HG03159 (cell line): ENCODE measurements around the gene SH2D1B.
"Not testable (repeated sequence)": the region's sequence is repeated elsewhere in the genome, so short reads cannot be mapped to it uniquely, and the experiment has no call there.

Experiments
- ATAC-seq: cut with Tn5 transposase; IDR thresholded peaks from one replicate; pipeline ENCODE4 v1.9.1; 2021; ENCODE audit warnings: mild to moderate bottlenecking, moderate library complexity; ENCODE audit not compliant: unreplicated experiment

The SH2D1B gene

DNA sequence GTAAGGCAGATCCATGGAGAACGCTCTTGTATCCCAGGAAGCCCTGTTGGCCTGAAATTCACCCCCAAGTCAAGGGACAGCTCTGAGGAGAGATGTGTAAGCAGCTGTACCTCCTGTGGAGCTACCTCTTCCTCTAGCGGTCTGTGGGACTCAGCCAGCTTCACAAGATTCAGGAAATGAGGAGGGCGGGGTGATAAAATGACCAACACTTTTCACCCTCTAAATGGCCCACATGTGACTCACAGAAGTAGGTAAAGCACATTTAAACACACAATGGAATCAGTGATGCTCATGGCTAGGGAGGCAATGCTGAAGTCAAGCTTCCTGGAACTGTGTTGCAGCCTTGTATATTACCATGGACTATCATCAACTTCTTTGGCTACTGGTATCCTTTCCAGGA is at the start of gene SH2D1B:
TSS of gene SH2D1B (minus strand) at position 135 of the 400 bp plus-strand sequence. CDS start at position 15, 120 bp downstream.
- ATAC-seq, result no peak

DNA sequence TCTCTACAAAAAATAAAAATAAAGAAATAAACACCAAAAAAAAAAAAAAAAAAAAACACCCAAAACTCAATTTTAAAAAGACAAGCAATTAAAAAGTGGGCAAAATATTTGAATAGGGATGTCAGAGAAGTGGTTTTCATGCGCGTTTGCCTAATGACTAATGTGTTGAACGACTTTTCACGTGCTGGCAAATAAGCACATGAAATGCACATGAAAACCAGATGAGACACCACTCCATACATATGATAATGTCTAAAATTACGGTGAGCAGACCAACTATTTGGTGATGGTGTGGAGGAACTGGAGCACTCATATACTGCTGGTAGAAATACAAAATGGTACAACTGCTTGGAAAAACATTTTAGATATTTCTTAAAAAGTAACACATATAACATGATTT is 46.3 kb upstream of the SH2D1B start:
- ATAC-seq, result no peak

DNA sequence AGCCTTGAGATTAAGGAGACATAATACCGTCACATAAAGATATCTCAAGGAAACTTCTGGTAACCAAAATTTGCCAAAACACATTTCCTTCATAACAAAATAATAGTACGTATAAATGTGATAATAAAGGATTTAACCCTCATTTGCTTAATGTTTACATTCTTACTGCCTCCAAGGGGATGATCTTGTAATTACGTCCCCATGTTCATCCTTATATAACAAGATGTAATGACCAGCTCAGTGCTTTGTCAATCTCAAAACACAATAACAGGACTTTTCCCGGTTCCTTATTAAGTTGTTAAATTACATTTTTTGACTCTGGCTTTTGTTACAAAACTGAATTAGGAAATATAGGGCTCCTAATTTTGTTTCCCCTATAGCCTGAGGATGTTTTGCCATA is 44.4 kb upstream of the SH2D1B start:
- no peak for ATAC-seq

DNA sequence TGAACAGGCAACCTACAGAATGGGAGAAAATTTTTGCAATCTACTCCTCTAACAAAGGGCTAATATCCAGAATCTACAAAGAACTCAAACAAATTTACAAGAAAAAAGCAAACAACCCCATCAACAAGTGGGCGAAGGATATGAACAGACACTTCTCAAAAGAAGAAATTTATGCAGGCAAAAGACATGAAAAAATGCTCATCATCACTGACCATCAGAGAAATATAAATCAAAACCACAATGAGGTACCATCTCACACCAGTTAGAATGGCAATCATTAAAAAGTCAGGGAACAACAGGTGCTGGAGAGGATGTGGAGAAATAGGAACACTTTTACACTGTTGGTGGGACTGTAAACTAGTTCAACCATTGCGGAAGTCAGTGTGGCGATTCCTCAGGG is 42.4 kb upstream of the SH2D1B start:
- ATAC-seq, result not testable (repeated sequence)

- ATAC-seq, result no peak
These were observed 35.0 kb upstream of the SH2D1B start for GRCh38 chr1:162446946-162447345.

- no peak for ATAC-seq
These were observed 33.0 kb upstream of the SH2D1B start for GRCh38 chr1:162444903-162445302.

DNA sequence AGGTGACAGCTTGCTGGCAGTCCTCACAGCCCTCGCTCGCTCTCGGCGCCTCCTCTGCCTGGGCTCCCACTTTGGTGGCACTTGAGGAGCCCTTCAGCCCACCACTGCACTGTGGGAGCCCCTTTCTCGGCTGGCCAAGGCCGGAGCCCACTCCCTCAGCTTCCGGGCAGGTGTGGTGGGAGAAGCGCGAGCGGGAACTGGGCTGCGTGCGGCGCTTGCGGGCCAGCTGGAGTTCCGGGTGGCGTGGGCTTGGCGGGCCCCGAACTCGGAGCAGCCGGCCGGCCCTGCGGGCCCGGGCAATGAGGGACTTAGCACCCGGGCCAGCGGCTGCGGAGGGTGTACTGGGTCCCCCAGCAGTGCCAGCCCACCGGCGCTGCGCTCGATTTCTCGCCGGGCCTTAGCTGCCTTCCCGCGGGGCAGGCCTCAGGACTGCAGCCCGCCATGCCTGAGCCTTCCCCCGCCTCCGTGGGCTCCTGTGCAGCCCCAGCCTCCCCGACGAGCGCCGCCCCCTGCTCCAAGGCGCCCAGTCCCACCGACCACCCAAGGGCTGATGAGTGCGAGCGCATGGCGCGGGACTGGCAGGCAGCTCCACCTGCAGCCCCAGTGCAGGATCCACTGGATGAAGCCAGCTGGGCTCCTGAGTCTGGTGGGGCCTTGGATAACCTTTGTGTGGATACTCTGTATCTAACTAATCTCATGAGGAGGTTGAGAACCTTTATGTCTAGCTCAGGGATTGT is 21.2 kb upstream of the SH2D1B start:
- ATAC-seq, result not testable (repeated sequence)

- no peak for ATAC-seq
These were observed 18.6 kb upstream of the SH2D1B start for GRCh38 chr1:162430583-162430982.

DNA sequence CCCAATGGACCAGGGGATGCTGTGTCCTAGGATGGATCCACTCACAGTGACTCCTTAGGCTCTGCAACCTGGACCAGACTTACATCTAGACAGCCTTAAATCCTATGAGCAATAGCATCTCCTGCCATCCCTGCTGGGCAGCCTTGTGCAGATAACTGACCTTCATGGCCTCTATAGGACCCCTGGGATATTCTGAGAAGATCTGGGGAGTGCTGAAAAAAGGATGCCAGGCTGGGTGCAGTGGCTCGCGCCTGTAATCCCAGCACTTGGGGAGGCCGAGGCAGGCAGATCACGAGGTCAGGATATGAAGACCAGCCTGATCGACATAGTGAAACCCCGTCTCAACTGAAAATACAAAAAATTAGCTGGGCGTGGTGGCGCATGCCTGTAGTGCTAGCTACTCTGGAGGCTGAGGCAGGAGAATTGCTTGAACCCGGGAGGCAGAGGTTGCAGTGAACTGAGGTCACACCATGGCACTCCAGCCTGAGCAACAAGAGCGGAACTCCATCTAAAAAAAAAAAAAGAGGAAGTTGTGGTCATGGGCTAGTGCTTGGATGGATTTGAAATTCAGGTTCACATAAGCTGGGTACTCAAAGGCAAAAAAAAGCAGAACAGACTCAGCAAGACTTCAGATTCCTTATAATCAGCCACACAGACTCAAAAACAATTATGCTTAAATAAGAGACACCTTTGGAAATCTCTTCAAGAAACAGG is 10.9 kb upstream of the SH2D1B start:
- ATAC-seq, result no peak

- ATAC-seq, result no peak
These were observed 9.6 kb upstream of the SH2D1B start for GRCh38 chr1:162421258-162422164.

- ATAC-seq, result no peak
These were observed 8.2 kb upstream of the SH2D1B start for GRCh38 chr1:162420120-162420519.

DNA sequence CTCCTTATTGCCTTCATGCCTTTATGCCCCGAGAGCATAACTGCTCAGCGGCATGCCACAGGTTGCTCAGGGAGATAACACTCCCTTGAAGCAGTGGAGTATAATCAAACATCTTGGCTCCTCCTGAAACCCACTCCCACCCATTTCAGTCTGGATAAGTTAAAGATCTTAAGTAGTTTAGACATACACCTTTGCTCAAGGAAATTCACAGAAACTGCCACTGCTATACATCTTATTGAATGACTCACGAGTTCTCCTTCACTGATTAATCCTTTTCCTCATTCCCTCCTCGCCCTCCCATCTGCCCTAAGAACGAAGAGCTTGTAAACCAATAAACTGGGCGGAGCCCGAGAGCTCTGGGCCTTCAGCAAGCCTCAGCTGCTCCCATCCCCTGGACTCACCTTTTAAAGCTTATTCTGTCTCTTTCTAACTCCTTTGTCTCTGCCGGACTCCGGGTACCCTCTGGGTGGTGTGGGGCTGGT is 7.6 kb upstream of the SH2D1B start:
- ATAC-seq, result not testable (repeated sequence)

GRCh38 chr1:162418584-162418983 is 6.6 kb upstream of the SH2D1B start:
- ATAC-seq, result not testable (repeated sequence)

GRCh38 chr1:162417650-162418049 is 5.7 kb upstream of the SH2D1B start:
- ATAC-seq, result no peak

DNA sequence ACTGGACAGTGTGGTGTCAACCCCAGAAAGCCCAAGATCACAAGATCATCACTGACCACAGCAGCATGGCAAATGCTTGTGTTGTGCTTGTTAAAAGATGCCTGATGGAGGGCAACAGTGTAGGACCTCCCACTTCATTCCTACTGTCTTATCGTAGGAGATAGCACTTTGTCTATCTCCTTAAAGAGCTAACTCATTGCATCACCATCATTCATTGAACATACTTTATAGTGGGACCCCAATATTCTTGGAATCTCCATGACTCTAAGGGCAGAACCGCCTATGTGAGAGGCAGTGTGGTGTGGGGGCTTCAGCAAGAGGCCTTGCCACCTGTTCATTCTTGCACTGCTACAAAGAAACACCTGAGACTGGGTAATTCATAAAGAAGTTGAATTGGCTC is 5.0 kb upstream of the SH2D1B start:
- no peak for ATAC-seq

DNA sequence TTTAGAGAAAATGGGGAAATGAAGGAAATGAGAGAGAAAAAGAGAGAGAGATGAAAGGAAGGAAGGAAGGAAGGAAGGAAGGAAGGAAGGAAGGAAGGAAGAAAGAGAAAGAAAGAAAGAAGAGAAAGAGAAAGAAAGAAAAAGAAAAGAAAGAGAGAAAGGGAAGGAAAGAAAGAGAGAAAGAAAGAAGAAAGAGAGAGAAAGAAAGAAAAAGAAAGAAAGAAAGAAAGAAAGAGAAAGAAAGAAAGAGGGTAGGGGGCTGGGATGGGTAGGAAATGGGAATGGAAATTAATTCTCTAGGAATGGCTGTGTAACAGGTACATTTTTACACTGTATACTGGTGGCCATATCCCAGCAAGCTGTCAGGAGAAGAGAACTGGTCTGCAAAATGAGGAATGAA is 4.3 kb upstream of the SH2D1B start:
- ATAC-seq, result no peak

DNA sequence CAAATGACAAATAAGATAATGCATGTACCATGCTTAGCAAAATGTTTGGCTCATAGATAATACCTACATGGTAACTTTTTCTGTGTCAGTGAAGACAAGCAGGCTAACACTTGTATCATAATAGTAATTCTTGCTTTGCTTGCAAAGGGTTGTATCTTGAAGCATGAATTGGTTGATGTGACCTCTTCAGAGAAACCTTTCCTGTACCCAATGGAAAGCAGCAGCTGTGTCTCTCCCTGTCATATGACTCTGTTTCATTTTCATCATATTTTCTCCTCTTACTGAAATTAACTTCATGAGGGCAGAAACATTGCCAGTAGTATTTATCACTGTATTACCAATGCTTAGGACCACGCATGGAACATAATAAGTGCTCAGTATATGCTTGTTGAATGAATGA is 4.4 kb downstream of the SH2D1B start:
- no peak for ATAC-seq

DNA sequence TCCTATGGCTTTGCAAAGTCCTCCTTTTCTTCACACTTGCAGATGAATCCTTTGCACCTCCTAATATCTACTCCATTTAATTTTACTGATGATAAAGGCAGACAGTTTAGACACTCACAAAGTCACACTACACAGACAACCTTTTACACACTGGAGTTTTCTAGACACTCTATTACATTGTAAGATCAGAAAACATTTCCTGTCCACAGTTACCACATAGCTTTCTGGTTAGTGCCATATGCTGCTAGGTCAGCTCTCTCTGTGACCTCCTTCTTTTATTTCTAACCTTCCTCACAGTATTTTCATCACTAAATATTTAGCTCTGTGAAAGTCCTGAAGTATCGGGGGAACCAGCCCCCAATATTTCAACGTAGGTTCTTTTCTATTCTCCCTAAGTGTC is 5.1 kb downstream of the SH2D1B start:
- ATAC-seq, result no peak

DNA sequence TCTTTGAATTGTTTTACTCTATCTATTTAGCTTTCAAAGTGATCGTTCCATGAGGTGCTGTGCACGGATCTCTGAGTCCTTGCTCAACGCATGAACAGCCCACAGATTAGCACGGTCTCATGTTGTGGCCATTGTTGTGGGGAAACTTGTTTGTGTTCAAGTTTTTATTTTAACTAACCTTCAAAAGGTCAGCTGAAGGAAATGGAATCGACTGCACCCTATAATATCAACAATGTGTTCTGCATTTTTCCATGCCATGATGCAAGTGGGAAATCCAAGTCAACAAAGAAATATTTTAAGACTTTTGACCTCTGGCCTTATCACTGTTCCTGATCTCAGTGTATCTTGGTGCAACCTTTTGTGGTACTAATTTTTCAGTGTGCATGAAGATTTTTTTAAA is 6.1 kb downstream of the SH2D1B start:
- no peak for ATAC-seq

- ATAC-seq, result no peak
These were observed 7.3 kb downstream of the SH2D1B start for GRCh38 chr1:162404550-162405160.
